Measurements from ENCODE around the gene ETAA1. TPM values are rescaled to one million over a fixed set of nuclear protein-coding genes. Genes with fewer than 3 reads are reported as not detected.

The ETAA1 gene
- total RNA-seq: 11.0 and 15.5 TPM in 2 replicates

DNA sequence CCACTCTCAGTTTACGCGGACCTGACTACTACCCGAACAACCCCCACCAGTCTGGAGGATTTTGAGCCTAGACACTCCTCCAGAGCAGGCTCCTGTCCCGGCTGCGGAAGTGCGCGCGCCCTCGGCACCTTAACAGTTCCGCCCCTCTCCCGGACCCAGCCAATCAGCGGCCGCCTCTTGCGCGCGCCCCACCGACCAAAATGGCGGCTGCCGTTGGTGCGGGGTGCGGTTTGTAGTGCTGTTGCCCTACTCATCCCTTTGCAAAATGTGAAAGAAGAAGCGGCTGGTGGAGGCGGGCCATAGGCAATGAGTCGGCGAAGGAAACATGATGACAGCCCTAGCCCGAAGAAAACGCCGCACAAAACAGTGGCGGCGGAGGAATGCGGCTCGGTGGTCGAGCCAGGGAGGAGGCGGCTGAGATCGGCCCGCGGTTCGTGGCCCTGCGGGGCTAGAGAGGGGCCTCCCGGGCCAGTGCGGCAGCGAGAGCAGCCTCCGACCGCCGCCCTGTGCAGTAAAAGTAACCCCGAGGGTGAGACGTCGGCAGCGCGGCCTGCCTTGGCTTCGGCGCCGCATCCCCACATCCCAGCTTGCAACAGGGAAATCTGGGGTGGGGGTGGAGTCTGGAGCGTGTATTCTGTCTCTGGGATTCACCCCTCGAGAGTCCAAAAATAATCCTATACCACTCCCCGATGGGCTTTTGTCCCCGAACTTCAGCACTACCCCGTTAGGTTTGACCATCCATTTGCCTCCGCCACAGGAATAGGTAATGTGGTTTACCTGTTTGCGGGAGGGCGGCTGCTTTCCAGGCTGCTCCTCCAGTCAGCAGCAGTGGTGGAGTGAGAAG, at the start of gene ETAA1:
Gene ETAA1, plus strand, starts transcription at position 191 of the 844 bp plus-strand sequence. Its CDS starts 116 bp downstream, at position 307.
- DNase-seq (ENCODE audit: extremely low read depth, low read depth, low spot score): no peak

DNA sequence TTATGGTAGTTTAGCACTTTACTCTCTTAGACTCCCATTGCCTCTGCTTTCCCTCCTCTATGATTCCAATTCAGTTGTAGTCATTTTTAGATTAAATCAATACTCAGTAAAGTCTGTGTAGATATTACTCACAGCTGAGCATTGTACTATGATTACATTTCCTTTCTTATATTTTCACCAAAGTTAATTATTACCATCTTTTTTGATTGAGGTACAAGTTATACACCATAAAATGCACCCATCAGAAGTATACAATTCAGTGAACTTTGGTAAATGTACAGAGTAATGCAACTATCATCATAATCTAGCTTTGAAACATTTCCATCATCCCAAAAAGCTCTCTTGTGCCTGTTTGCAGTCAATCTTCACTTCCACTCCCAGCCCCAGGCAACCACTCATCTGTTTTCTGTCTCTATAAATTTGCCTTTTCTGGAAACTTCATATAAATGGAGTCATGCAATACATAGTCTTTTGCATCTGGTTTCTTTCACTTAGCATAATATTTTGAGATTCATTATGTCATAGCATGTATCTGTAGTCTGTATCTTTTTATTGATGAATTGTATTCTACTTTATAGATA, 30.2 kb upstream of the ETAA1 start:
- DNase-seq (ENCODE audit: extremely low read depth, low read depth, low spot score): no peak

DNA sequence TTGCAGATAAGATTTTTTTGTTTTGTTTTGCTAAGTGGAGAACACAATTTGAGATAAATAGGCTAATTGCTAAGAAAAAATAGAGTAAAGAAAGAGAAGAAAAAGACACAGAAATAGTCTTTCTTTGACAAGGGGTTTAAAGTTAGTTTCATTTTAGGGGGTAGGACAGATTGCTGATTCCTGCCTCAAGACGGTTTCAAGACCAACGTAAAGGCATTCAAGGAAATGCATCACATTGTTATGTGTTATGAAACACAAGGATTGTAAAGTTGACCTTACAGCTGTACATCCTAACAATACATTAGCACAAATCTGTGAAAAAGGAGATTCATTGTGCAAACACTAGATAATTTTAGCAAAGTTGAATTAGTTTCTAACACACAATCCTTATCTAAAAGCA, 22.7 kb upstream of the ETAA1 start:
- DNase-seq (ENCODE audit: extremely low read depth, low read depth, low spot score): no peak

- no peak for DNase-seq (ENCODE audit: extremely low read depth, low read depth, low spot score)
Measured at GRCh38 chr2:67374949-67375348, 22.2 kb upstream of the ETAA1 start.

- no peak for DNase-seq (ENCODE audit: extremely low read depth, low read depth, low spot score)
Measured at GRCh38 chr2:67378555-67378954, 18.6 kb upstream of the ETAA1 start.

DNA sequence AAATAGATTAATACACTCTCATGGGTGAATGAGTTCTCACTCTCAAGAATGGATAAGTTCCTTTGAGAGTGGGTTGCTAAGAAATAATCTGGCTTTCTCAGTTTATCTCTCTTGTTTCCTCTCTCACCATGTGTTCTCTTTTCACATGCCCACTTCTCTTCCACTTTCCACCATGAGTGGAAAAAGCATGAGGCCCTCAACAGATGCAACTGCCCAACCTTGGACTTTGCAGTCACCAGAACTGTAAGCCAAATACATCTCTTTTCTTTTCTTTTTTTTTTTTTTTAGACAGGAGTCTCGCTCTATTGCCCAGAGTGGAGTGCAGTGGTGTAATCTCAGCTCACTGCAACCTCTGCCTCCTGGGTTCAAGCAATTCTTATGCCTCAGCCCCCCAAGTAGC, 18.1 kb upstream of the ETAA1 start:
- no peak for DNase-seq (ENCODE audit: extremely low read depth, low read depth, low spot score)

- no peak for DNase-seq (ENCODE audit: extremely low read depth, low read depth, low spot score)
Measured at GRCh38 chr2:67384123-67384822, 12.9 kb upstream of the ETAA1 start.

GRCh38 chr2:67388680-67389079, 8.5 kb upstream of the ETAA1 start:
- DNase-seq (ENCODE audit: extremely low read depth, low read depth, low spot score): no peak

GRCh38 chr2:67389286-67389685, 7.8 kb upstream of the ETAA1 start:
- DNase-seq (ENCODE audit: extremely low read depth, low read depth, low spot score): no peak

GRCh38 chr2:67389788-67390187, 7.3 kb upstream of the ETAA1 start:
- DNase-seq (ENCODE audit: extremely low read depth, low read depth, low spot score): no peak

GRCh38 chr2:67393237-67393636, 3.9 kb upstream of the ETAA1 start:
- no peak for DNase-seq (ENCODE audit: extremely low read depth, low read depth, low spot score)

- DNase-seq (ENCODE audit: extremely low read depth, low read depth, low spot score): no peak
Measured at GRCh38 chr2:67394734-67395133, 2.4 kb upstream of the ETAA1 start.

DNA sequence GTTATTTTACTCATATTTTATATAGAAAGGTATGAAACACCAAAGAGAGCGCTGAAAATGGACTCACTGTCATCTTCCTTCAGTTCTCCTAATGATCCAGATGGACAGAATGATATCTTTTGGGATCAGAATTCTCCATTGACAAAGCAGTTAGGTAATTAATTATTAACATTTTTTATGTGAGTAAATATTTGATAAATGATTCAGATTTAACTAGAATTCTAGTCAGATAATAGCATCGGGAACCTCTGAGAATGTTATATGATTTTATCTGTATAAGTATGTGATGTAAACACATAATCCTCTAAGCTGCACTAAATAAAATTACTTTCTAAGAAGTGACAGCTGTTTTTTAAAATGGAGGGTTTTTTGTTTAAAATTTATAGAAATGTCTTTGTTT, 2.0 kb downstream of the ETAA1 start:
- no peak for DNase-seq (ENCODE audit: extremely low read depth, low read depth, low spot score)

DNA sequence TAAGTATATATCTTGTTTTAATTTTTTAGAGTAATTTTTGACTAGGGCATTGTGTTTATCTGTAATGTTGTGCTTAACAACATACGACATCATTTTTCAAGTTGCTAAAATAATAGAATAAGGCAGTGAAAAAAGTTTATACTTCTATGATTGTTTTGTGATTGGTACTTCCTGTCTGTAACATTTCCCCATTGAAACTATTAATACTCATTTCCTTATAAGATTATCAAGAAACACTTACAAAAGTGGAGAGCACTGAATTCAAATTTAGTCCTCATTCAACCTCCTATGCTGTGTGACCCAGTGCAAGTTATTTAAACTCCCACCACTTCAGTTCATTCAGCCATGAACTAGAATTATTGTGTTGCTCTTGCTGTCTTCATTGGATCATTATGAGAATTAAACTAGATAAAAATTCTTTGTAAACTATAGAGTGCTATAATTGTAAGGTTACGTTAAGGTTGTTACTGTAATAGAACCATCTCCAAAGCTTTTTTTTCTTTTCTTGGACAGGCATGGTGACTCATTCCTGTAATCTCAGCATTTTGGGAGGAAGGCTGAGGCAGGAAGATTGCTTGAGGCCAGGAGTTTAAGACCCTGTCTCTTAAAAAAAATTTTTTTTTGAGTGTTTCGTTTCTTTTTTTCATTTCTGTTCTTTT, 2.8 kb downstream of the ETAA1 start:
- DNase-seq (ENCODE audit: extremely low read depth, low read depth, low spot score): no peak

DNA sequence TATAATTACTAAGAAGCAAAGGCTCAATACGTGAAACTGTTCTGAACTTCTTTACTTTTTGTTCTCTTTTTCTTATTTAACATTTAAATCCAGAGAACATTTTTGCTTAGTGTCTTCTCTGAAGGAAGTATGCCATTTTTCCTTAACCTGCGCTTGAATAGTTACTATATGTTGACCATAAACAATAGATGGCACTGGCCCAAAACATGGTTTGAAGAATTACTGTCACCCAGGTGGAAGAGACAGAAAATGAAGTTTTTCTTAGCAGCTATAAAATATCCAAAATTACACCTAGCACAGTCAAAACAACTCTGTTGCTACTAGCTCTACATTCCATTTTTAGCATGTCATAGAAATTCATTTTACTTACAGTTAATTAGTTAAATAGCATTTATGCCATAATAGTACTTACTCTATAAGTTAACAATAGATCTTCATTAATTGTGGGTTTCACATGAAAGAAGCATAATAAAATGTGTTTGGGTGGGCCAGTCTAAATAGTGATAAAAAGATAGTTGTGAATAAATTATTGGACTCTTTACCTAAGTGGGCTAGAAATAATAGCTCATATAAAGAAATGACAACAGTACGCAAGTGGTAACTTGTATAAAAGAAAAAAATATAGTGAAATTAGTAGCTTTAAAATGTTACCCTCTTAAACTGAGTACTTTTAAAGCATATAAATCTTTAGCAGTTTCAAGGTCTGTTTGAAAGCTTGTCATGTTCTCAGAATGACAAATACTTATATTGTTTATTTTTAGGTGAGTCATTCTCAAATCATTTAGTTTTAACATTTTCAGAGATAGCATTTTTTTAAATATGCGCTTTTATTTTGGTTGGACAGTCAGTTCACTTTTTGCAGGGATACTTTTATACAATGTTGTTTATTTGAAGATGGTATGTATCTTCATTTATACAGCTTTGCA, 3.7 kb downstream of the ETAA1 start:
- DNase-seq (ENCODE audit: extremely low read depth, low read depth, low spot score): no peak

GRCh38 chr2:67408346-67408745, 11.2 kb downstream of the ETAA1 start:
- DNase-seq (ENCODE audit: extremely low read depth, low read depth, low spot score): no peak

DNA sequence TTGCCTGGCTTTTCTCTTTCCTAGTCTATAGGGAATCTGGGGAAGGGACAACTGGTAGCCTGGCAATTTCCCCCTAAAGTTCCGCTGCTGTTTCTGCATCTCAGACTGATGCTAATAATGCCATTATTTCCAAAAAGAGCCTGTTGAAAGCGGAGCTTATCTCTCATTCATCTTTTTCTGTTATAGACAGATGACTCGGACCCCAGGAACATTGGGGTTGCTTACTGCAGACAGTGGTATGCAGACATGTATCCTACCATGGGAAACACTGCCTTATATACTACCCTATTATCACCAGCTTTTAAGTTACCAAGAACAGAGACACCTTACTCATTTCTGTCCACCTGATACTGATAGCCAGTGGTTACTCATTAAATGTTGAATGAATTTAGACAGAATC, 15.3 kb downstream of the ETAA1 start:
- no peak for DNase-seq (ENCODE audit: extremely low read depth, low read depth, low spot score)

DNA sequence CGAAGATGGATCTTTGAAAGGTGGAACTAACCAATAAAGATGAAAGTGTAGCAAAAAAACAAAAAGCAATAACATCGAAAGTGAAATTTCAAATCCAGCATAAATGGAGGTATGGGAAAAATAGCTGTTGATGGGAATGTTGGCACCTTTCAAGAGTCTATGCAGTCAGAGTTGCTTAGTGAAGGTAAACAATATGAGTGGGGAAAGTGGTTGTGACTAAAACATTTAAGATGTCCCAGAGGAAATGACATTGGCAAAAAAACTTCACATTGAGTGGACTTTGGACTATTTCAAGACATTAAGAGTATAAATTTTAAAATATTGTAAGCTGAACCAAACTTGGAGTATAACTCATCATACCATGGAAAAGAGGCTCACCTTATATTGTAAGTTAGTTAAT, 17.7 kb downstream of the ETAA1 start:
- no peak for DNase-seq (ENCODE audit: extremely low read depth, low read depth, low spot score)

DNA sequence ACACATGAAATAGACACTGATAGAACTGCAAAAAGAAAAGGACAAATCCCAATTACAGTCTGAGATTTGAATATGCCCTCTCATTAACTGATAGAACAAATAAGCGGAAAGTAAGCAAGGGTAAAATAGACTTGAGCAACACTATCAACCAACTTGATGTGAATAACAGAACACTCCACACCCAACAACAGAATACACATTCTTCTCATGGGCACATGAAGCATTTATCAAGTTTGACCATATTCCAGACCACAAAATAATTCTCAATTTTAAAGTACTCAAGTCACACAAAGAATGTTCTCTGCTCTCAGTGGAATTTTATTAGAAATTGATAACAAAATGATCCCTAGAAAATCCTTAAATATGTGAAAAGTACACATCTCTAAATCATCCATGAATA, 19.0 kb downstream of the ETAA1 start:
- no peak for DNase-seq (ENCODE audit: extremely low read depth, low read depth, low spot score)

DNA sequence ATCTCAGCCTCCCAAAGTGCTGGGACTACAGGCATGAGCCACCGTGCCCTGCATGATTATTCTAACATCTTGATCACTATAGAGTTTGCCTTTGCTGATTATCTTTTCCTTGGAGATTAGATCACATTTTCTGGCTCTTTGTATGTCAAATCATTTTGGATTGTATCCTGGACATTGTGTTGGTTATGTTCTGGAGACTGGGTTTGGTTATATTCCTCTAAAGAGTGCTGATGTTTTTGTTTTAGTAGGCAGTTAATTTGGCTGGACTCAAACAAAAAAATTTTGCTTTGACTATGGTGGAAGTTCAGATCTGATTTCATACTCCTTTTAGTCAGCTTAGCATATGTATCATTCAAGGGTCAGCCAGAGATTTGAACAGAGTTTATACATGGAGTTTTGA, 26.4 kb downstream of the ETAA1 start:
- DNase-seq (ENCODE audit: extremely low read depth, low read depth, low spot score): no peak
